DOHH2 (cell line): Measurements from ENCODE around the gene EGFL8.

ENCODE experiments used
- H3F3A ChIP-seq: fragments of 200-600 bp; sonication (generic), shearing (Covaris generic); 2 replicates; pipeline ENCODE4 v1.6.0; 2016; ENCODE audit warnings: antibody characterized with exemption, mild to moderate bottlenecking; ENCODE audit not compliant: control insufficient read depth, insufficient read depth
- H3K27ac ChIP-seq: fragments of 200-600 bp; sonication (generic); 2 replicates; pipeline ENCODE4 v1.5.1; 2014; ENCODE audit warnings: low read depth, mild to moderate bottlenecking, low read length, moderate library complexity
- H3K27me3 ChIP-seq: fragments of 200-600 bp; sonication (generic); 2 replicates; pipeline ENCODE4 v1.6.1; 2014; ENCODE audit warnings: mild to moderate bottlenecking, low read length, mixed read lengths; ENCODE audit not compliant: control insufficient read depth
- H3K36me3 ChIP-seq: fragments of 200-600 bp; sonication (generic); 2 replicates; pipeline ENCODE4 v1.6.1; 2014; ENCODE audit warnings: mild to moderate bottlenecking, low read length, moderate library complexity, mixed read lengths; ENCODE audit not compliant: control insufficient read depth
- H3K4me1 ChIP-seq: fragments of 200-600 bp; sonication (generic); 2 replicates; pipeline ENCODE4 v1.6.1; 2014; ENCODE audit warnings: mild to moderate bottlenecking, low read length, mixed read lengths; ENCODE audit not compliant: control insufficient read depth
- H3K4me2 ChIP-seq: fragments of 200-600 bp; sonication (generic); 2 replicates; pipeline ENCODE4 v1.6.0; 2014; ENCODE audit warnings: mild to moderate bottlenecking, low read length, moderate library complexity
- H3K4me3 ChIP-seq: fragments of 200-600 bp; sonication (generic); 2 replicates; pipeline ENCODE4 v1.5.1; 2014; ENCODE audit warnings: mild to moderate bottlenecking, low read length, mixed read lengths
- H3K79me2 ChIP-seq: fragments of 200-600 bp; sonication (generic); 2 replicates; pipeline ENCODE4 v1.6.1; 2014; ENCODE audit warnings: mild to moderate bottlenecking, low read length, mixed read lengths; ENCODE audit not compliant: control insufficient read depth
- H3K9me2 ChIP-seq: fragments of 200-600 bp; sonication (generic); replicated peaks from 2 replicates; pipeline ENCODE4 v1.6.1; 2014; ENCODE audit warnings: mild to moderate bottlenecking, low read length, mixed read lengths; ENCODE audit not compliant: control insufficient read depth
- H3K9me3 ChIP-seq: fragments of 200-600 bp; sonication (generic); 2 replicates; pipeline ENCODE4 v1.6.1; 2014; ENCODE audit warnings: antibody characterized with exemption, low read length, mixed read lengths; ENCODE audit not compliant: control insufficient read depth, insufficient read depth
- H4K20me1 ChIP-seq: fragments of 200-600 bp; sonication (generic); 2 replicates; pipeline ENCODE4 v1.6.0; 2014; ENCODE audit warnings: low read depth, mild to moderate bottlenecking, antibody characterized with exemption, low read length, moderate library complexity; ENCODE audit not compliant: control insufficient read depth, insufficient read depth
- EZH2phosphoT487 ChIP-seq: fragments of 200-600 bp; sonication (generic); IDR thresholded peaks from 2 replicates; pipeline ENCODE4 v1.6.1; 2017; ENCODE audit warnings: borderline replicate concordance, mild to moderate bottlenecking, antibody characterized with exemption, low read length, moderate library complexity, mixed read lengths
- TF ChIP-seq, protein P1 (sequence below): fragments of 200-600 bp; sonication (generic); IDR thresholded peaks from one replicate; pipeline ENCODE4 v1.5.1; 2014; ENCODE audit warnings: antibody characterized with exemption, mild to moderate bottlenecking, low read depth, low read length; ENCODE audit not compliant: poor library complexity, severe bottlenecking

The EGFL8 gene

GRCh38 chr6:32129297-32130088 is 34.9 kb upstream of the EGFL8 start:
- Histone ChIP-seq H3K36me3 (peaks cover 34% of the 10 kb centered on the region), H4K20me1 (0 out of 2 replicates have a peak, but pooled peaks cover 3% of the 10 kb centered on the region), H3K27ac (peak overlapping the region; percentile 40), H3F3A (0 out of 2 replicates have a peak, but pooled peaks cover 3% of the 10 kb centered on the region), H3K27me3 (0 out of 2 replicates have a peak, but pooled peaks cover 4% of the 10 kb centered on the region), H3K9me2 (no peaks in the 10 kb centered on the region), H3K4me3 (peak overlapping the region; percentile 93), H3K9me3 (no peaks in the 10 kb centered on the region), H3K4me1 (peaks cover 27% of the 10 kb centered on the region), H3K79me2 (peaks cover 40% of the 10 kb centered on the region), H3K4me2 (peak overlapping the region; percentile 86)
- no peak for TF ChIP-seq EZH2phosphoT487
- TF ChIP-seq, protein P1, sequence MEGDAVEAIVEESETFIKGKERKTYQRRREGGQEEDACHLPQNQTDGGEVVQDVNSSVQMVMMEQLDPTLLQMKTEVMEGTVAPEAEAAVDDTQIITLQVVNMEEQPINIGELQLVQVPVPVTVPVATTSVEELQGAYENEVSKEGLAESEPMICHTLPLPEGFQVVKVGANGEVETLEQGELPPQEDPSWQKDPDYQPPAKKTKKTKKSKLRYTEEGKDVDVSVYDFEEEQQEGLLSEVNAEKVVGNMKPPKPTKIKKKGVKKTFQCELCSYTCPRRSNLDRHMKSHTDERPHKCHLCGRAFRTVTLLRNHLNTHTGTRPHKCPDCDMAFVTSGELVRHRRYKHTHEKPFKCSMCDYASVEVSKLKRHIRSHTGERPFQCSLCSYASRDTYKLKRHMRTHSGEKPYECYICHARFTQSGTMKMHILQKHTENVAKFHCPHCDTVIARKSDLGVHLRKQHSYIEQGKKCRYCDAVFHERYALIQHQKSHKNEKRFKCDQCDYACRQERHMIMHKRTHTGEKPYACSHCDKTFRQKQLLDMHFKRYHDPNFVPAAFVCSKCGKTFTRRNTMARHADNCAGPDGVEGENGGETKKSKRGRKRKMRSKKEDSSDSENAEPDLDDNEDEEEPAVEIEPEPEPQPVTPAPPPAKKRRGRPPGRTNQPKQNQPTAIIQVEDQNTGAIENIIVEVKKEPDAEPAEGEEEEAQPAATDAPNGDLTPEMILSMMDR: no peak

- Histone ChIP-seq H3K9me2 (no peaks in the 10 kb centered on the region), H3K4me1 (peaks cover 25% of the 10 kb centered on the region), H3K4me2 (no peak overlapping the region), H3K4me3 (no peak overlapping the region), H3K36me3 (peaks cover 18% of the 10 kb centered on the region), H3K27me3 (peaks cover 8% of the 10 kb centered on the region; the same call in 1 of the 2 replicates), H3K79me2 (peaks cover 31% of the 10 kb centered on the region), H3K27ac (no peak overlapping the region), H4K20me1 (0 out of 2 replicates have a peak, but pooled peaks cover 3% of the 10 kb centered on the region), H3K9me3 (no peaks in the 10 kb centered on the region), H3F3A (0 out of 2 replicates have a peak, but pooled peaks cover 3% of the 10 kb centered on the region)
- TF ChIP-seq, protein P1: no peak
- TF ChIP-seq EZH2phosphoT487: no peak
Measured at GRCh38 chr6:32131439-32131948, 32.9 kb upstream of the EGFL8 start.

- H3K9me3 ChIP-seq: no peaks in the 10 kb centered on the region
- peaks cover 8% of the 10 kb centered on the region; the same call in 1 of the 2 replicates for H3K27me3 ChIP-seq
- H3K36me3 ChIP-seq: peaks cover 12% of the 10 kb centered on the region
- H3K79me2 ChIP-seq: peaks cover 25% of the 10 kb centered on the region
- no peak overlapping the region for H3K4me2 ChIP-seq
- no peak for TF ChIP-seq EZH2phosphoT487
- TF ChIP-seq, protein P1: no peak
- no peak overlapping the region for H3K27ac ChIP-seq
- H4K20me1 ChIP-seq: no peaks in the 10 kb centered on the region
- peaks cover 19% of the 10 kb centered on the region for H3K4me1 ChIP-seq
- H3F3A ChIP-seq: 0 out of 2 replicates have a peak, but pooled peaks cover 3% of the 10 kb centered on the region
- no peak overlapping the region for H3K4me3 ChIP-seq
- no peaks in the 10 kb centered on the region for H3K9me2 ChIP-seq
Measured at GRCh38 chr6:32132110-32132509, 32.3 kb upstream of the EGFL8 start.
